Motor neuron (in vitro differentiated cells): ENCODE measurements around the gene UGCG. TPM values are rescaled to one million over a fixed set of nuclear protein-coding genes. Genes with fewer than 3 reads are reported as not detected.
A peak's percentile ranks its signal among the peaks of the same experiment; 100 is the strongest.
"Not testable (repeated sequence)": the region's sequence is repeated elsewhere in the genome, so short reads cannot be mapped to it uniquely, and the experiment has no call there.

Experiments
- ATAC-seq, 8 experiments: fragments of 200-7000 bp; cut with Tn5 transposase; replicated peaks in 6 of 8; 2 replicates each; pipeline ENCODE4 v1.8.0; 2021; ENCODE audit warnings: mild to moderate bottlenecking in 8 of 8, moderate library complexity in 8 of 8
- H3K27ac ChIP-seq, 2 donors: fragments of 250-450 bp; sonication (Bioruptor Pico); 2 replicates each; pipeline ENCODE4 v1.9.0; 2021; ENCODE audit warnings: antibody characterized with exemption in 2 of 2, mild to moderate bottlenecking in 2 of 2, moderate library complexity in 1 of 2
- H3K4me1 ChIP-seq, 2 donors: fragments of 250-450 bp; sonication (Bioruptor Pico); replicated peaks in 1 of 2; 2 replicates each; pipeline ENCODE4 v1.6.1; 2021; ENCODE audit warnings: antibody characterized with exemption in 2 of 2, mild to moderate bottlenecking in 2 of 2, moderate library complexity in 1 of 2
- H3K4me3 ChIP-seq, 5 donors: fragments of 250-450 bp; sonication (Bioruptor Pico); 2 replicates each; pipeline ENCODE4 v1.9.0; 2021; ENCODE audit warnings: antibody characterized with exemption in 5 of 5, mild to moderate bottlenecking in 5 of 5, moderate library complexity in 4 of 5
- WGBS, 10 experiments: fragments of 450-650 bp; shearing (Covaris generic); methylation state at CpG; one replicate each; pipeline ENCODE4 v1.0.0; 2022; 5-methylcytosine and 5-hydroxymethylcytosine counted together
- in situ Hi-C, 9 experiments: fragments of 400-800 bp; cut with MboI; loops; one replicate each; pipeline ENCODE4 v1.15.0; 2021; ENCODE audit warnings: low sequenced_read_pairs in 9 of 9, low pct_unique_long_range_greater_than_20kb in 2 of 9; ENCODE audit not compliant: unreplicated experiment in 9 of 9
- total RNA-seq, 8 experiments: library from RNA; unstranded; fragments of 300-600 nt; gene quantifications; 2 replicates each; pipeline versions ENCODE4 v1.2.3 to v1.2.4, GENCODE V29; 2022

Gene UGCG
- total RNA-seq, 8 experiments from 2014 or later, result 7.1 to 51.7 (median 28.2) TPM

DNA sequence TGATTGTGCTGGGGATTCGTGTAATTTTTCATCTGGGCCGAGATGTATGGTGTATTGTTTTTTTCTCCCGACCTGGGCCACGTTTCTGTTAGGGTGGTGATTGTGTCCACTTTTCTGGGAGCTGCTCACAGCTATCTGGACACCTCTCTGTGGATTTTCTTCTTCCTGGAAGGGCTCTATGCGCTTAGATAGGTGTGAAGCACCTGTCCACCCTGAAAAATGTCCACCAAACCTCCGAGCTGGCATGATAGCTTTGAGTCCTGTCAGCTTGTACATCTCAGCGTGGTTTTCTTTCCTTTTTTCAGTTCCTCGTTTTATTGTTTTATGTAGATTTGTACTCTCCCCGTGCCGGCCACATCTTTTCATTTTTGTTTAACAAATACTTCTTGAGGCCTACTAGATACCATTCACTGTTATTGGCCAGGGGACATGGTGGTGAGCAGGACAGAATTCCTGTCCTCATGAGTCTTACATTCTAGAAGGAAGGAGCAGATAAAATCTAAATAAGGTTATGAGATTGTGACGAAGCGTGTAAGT, 1.1 kb downstream of the UGCG start:
- in situ Hi-C loops, result loop anchor here in 1 of 9 experiments (25.0 kb wide), 1 partner anchor 165 kb away; no protein-coding TSS in a partner anchor
- peak overlapping the region; percentile 82 to 90 for H3K27ac ChIP-seq
- peak overlapping the region; percentile 80 to 96 (median 89) for H3K4me3 ChIP-seq
- peaks cover 3 to 9% of the 10 kb centered on the region in 2 donors for H3K4me1 ChIP-seq
- ATAC-seq, result no peak
- WGBS, 10 experiments, result 0 to 70% (median 23%) methylated on average over 2 to 8 of the region's 12 CpGs; no CpG with 5 or more reads in 1 of the 10 experiments

DNA sequence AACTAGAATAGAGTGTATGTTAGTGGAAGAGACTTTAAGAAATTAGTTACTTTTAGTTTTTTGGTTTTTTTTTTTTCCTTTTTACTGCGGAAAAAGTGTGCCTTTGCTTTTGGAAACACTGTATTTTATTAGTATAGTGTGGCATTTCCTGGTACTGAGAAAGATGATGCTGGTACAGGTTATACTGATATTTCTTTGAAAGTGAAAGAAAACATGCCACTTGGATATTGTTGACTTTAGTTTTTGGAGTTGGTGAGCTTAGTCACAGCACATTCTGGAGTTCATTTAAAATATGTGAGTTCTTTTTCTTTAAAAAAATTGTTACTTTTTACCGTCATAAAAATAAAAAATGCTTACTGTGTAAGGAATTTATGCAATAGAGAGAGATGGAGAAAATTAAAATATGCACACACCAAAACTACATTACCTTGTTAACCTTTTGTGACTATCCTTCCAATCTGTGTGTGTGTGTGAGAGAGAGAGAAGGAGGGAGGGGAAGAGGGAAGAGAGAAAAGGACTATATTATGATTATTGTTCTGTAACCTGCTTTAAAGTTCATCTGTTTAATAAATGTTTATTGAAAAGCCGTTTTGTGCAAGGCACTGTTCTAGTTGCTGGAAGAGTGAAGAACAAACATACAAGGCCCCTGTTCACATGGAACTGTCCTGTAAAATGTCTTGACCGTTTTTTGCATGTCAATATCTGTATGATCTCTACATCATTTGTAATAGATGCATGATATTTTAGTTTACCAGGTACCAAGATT, 1.9 kb downstream of the UGCG start:
- in situ Hi-C loops, result loop anchor here in 1 of 9 experiments (25.0 kb wide), 1 partner anchor 164 kb away; no protein-coding TSS in a partner anchor
- no peak for ATAC-seq
- H3K4me1 ChIP-seq, result peaks cover 3 to 9% of the 10 kb centered on the region in 2 donors
- no peak overlapping the region for H3K27ac ChIP-seq
- H3K4me3 ChIP-seq, result peak overlapping the region; percentile 80 to 96 (median 89)
- 7 to 67% (median 32%) methylated on average over 1 to 4 of the region's 4 CpGs for WGBS, 10 experiments

DNA sequence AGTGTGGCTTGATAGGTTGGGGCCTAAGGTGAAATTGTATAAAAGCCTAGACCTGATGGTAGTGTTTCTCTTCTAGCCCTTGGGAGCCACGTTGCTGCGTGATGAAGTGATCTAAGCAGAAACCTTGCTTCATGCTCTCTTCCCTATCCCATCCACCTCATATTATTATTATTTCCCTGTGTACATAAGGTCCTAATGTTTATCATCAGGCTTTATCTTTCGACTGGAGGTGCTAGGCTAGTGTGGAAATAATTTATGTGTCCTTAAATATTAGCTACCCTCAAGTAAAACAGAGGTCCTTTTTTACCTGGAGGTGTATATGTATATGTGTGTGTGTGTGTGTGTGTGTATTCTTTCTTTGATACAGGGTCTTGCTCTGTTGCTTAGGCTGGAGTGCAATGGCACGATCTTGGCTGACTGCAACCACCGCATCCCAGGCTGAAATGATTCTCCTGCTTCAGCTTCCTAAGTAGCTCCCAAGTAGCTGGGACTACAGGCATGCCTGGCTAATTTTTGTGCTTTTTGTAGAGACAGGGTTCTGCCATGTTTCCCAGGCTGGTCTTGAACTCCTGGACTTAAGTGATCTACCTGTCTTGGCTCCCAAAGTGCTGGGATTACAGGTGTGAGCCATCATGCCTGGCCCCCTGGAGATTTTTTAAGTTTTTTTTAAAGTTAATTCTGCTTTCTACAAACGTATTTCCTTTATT, 3.7 kb downstream of the UGCG start:
- Histone ChIP-seq H3K4me3 (no peak overlapping the region), H3K4me1 (peaks cover 3 to 9% of the 10 kb centered on the region in 2 donors), H3K27ac (no peak overlapping the region)
- WGBS, 10 experiments, result 51 to 100% (median 78%) methylated on average over 2 to 4 of the region's 6 CpGs; no CpG with 5 or more reads in 2 of the 10 experiments
- no peak for ATAC-seq
- in situ Hi-C loops, result no loop called here

DNA sequence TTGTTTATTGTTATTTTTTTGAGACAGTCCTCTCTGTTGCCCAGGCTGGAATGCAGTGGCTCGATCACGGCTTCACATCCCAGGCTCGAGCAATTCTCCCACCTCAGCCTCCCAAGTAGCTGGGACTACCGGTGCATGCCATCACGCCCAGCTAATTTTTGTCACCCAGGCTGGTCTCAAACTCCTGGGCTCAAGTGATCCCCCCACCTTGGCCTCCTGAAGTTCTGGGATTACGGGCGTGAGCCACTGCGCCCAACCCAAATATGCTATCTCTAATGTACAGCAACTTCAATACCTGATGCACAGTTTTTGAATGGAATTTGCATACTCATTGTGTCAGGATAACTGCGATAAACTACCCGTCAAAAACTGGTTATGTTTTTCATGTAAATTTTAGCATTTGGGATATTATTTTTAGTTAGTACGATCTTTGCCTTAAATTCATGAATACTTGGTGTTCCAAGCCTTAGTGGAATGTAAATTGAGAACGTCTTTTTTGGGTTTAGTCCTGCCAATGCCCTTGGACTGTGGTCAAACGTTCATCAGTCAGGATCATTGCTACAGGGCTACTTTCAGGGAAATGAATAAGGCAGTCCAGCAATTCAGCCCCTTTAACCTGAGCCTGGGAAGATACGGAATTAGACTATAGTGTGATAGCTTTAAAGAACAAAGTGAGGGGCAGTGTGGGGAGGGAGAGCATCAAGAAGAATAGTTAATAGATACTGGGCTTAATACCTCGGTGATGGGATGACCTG, 4.4 kb downstream of the UGCG start:
- no peak for ATAC-seq
- 38 to 98% (median 85%) methylated on average over 3 to 15 of the region's 15 CpGs for WGBS, 10 experiments
- Histone ChIP-seq H3K4me3 (no peak overlapping the region), H3K27ac (no peak overlapping the region), H3K4me1 (peaks cover 3 to 9% of the 10 kb centered on the region in 2 donors)
- in situ Hi-C loops, result no loop called here

DNA sequence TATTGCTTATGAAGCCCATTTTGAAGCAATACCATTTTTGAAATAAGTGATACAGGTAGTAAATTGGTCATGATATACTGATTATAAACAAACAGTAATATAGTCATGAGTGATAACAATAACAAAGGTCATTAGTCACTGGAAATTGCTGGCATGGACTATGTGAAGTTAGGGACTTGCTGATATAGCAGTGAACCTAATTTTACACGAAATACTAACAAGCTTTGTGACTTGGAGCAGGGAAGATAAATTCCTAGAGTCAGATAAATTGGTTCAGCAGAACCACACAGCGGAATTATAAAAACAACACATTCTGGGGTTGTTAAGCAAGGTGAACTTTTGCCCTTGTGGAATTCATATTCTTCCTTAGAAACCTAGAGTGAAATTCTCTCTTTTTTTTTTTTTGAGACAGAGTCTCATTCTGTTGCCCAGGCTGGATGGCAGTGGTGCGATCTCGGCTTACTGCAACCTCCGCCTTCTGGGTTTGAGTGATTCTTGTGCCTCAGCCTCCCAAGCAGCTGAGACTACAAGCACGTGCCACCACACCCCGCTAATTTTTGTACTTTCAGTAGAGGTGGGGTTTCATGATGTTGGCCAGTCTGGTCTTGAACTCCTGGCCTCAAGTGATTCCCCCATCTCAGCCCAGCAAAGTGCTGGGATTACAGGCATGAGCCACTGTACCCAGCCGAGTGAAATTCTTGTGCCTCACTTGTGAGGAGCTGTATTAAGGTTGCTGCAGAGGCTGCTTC, 6.0 kb downstream of the UGCG start:
- H3K4me3 ChIP-seq, result no peak overlapping the region
- H3K27ac ChIP-seq, result no peak overlapping the region
- no peak for ATAC-seq
- 73 to 100% (median 93%) methylated on average over 1 to 6 of the region's 8 CpGs; no CpG with 5 or more reads in 1 of the 10 experiments for WGBS, 10 experiments
- in situ Hi-C loops, result no loop called here
- H3K4me1 ChIP-seq, result peaks cover 3 to 9% of the 10 kb centered on the region in 2 donors

DNA sequence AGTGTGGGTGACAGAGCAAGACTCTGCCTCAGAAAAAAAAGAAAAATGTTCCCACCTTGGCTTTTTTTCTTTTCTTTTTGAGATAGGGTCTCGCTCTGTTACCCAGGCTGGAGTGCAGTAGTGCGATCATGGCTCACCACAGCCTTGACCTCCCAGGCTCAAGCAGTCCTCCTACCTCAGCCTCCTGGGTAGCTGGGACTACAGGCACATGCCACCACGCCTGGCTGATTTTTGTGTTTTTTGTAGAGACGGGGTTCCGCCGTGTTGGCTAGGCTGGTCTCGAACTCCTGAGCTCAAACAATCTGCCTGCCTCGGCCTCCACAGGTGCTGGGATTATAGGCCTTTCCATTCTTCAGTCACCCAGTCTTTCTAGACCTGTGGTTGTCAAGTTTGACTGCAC, 6.9 kb downstream of the UGCG start:
- H3K4me1 ChIP-seq, H3K27ac ChIP-seq, H3K4me3 ChIP-seq, ATAC-seq, in situ Hi-C loops: not testable (repeated sequence)
- 80 to 100% (median 100%) methylated on average over 1 to 6 of the region's 8 CpGs; no CpG with 5 or more reads in 5 of the 10 experiments for WGBS, 10 experiments

DNA sequence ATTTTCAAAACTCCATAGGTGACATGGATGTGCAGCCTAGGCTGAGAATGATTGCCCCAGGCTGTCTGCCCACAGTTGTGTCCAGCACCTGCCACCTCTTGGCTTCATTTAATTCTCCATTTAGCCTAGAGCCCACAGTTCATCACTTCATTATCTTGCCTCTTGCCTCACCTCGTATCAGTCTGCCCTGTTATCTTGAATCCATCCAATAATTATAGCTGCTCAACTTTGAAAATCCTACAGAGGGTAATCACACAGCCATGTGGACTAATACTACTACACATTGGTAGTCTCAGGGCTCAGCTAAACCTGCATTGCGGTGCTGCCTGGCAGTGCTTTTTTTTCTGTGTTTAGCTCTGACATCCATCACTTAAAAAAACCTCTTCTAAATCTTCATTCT, 7.4 kb downstream of the UGCG start:
- WGBS, 10 experiments, result 80 to 90% (median 83%) methylated on average over 1 to 2 of the region's 2 CpGs; no CpG with 5 or more reads in 4 of the 10 experiments
- no peak overlapping the region for H3K4me3 ChIP-seq
- ATAC-seq, result no peak
- in situ Hi-C loops, result no loop called here
- H3K4me1 ChIP-seq, result peaks cover 0 to 5% of the 10 kb centered on the region in 2 donors
- no peak overlapping the region for H3K27ac ChIP-seq

DNA sequence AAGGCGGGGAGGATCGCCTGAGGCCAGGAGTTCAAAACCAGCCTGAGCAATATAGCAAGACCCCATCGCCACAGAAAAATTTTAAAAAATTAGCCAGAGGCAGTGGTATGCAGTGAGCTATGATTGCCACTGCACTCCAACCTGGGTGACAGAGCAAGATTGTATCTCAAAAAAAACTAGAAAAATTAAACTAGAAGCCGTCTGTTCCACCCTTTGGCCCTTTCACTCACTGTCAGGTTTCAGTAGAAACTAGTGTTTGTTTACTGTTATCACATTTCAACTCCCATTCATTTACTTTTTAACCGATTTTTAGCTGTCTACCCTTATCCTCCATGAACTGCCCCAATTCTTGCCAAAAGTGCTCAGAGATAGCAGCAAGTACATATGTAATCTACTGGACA, 8.3 kb downstream of the UGCG start:
- 40 to 100% (median 86%) methylated on average over 1 to 5 of the region's 5 CpGs for WGBS, 10 experiments
- in situ Hi-C loops, result no loop called here
- Histone ChIP-seq H3K4me1 (no peaks in the 10 kb centered on the region), H3K27ac (no peak overlapping the region), H3K4me3 (no peak overlapping the region)
- ATAC-seq, result no peak

DNA sequence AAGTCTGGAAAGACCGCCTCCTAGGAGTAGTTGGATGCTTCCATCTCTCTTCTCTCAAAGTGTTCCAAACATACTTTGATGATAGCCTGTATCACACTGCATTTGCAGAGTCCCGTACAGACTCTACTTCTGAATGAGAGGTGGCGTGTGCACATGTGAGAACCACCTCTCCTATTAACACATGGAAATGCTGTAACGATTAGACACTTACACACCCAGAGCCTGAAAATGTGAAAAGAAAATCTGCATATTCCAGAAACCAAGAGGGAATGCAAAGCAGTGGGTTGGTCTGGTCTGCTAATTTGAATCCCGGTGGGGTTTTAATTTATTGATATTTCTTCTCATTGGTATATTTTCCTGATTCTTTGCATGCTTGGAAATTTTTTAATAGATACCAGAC, 10.5 kb downstream of the UGCG start:
- H3K4me1 ChIP-seq, result no peaks in the 10 kb centered on the region
- no peak overlapping the region for H3K27ac ChIP-seq
- in situ Hi-C loops, result no loop called here
- ATAC-seq, result peak in 3 of 8 experiments; percentile 86 to 97 (median 89)
- H3K4me3 ChIP-seq, result no peak overlapping the region
- WGBS, 10 experiments, result 0 to 100% (median 77%) methylated on average over 1 to 5 of the region's 5 CpGs; no CpG with 5 or more reads in 2 of the 10 experiments

DNA sequence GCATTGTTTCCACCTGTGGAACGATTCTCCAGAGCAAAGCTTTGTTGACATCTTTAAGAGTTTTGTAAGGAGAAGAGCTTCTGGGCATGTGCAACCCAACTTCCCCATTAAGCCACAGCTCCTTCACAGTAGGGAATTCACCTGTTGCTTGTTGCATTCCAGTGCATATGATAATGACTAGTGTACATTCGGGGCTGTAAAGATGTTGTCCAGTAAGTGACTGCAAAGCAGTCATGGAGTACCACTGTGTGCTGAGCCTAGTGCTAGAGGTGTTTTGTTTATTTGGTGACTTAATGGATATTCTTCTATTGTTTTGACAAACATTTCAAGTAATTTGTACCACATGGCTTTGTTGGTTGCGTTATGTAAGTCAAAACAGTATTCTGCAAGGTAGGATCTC, 12.8 kb downstream of the UGCG start:
- no peak overlapping the region for H3K4me3 ChIP-seq
- H3K27ac ChIP-seq, result no peak overlapping the region
- ATAC-seq, result no peak
- H3K4me1 ChIP-seq, result no peaks in the 10 kb centered on the region
- in situ Hi-C loops, result no loop called here
- 75 to 100% (median 90%) methylated on average over 1 to 3 of the region's 3 CpGs for WGBS, 10 experiments

DNA sequence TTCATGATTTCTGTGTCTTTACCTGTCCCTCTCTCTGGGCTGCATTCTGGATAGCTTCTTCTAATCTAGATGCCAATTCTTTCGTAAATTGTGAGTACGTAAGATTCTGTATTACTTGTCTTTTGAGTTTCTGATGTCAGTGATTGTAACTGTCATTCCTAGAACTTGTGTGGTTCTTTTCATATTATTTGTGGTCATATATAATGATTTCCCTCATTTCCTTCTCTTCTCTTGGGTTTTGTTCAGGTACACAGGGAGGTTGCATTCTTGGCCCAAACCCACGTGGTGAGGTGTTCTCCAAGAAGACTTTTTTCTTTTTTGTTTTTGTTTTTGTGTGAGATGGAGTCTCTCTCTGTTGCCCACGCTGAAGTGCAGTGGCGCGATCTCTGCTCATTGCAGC, 13.8 kb downstream of the UGCG start:
- H3K4me1 ChIP-seq, result no peaks in the 10 kb centered on the region
- no peak overlapping the region for H3K4me3 ChIP-seq
- in situ Hi-C loops, result no loop called here
- no peak for ATAC-seq
- 84 to 100% (median 96%) methylated on average over 2 to 6 of the region's 6 CpGs for WGBS, 10 experiments
- no peak overlapping the region for H3K27ac ChIP-seq

DNA sequence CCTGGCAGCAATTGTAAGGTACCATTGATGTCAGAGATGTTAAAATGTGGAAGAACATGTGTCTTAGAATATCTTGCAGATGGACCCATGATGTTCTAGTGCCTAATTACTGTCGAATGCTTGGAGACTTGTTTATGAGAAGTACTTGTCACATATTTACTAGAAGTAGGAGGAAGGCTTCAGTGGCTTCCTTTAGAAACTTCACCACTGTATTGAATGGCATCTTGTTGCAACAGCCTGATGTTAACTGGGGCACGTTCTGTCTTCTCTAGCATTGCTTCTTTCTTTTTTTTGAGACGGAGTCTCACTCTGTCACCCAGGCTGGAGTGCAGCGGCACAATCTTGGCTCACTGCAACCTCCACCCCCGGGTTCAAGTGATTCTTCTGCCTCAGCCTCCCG, 16.5 kb downstream of the UGCG start:
- Histone ChIP-seq H3K4me1 (no peaks in the 10 kb centered on the region), H3K4me3 (no peak overlapping the region), H3K27ac (no peak overlapping the region)
- WGBS, 10 experiments, result 20 to 100% (median 84%) methylated on average over 1 to 6 of the region's 6 CpGs; no CpG with 5 or more reads in 3 of the 10 experiments
- ATAC-seq, result no peak
- in situ Hi-C loops, result no loop called here
